GM06990 (cell line): ENCODE measurements around the gene PFDN4.
A peak's percentile ranks its signal among the peaks of the same experiment; 100 is the strongest.

Experiments used
- DNase-seq: peaks from one replicate; pipeline ENCODE4 v3.0.0-alpha.2; 2011; ENCODE audit not compliant: insufficient read length; ENCODE audit errors: extremely low read depth
- H3K27me3 ChIP-seq: replicated peaks from 2 replicates; pipeline ENCODE4 v1.6.0; 2011; ENCODE audit warnings: low read length; ENCODE audit not compliant: control insufficient read depth, insufficient read depth
- H3K36me3 ChIP-seq: 2 replicates; pipeline ENCODE4 v1.5.1; 2011; ENCODE audit warnings: low read length; ENCODE audit not compliant: control insufficient read depth, insufficient read depth
- H3K4me3 ChIP-seq: replicated peaks from 2 replicates; pipeline ENCODE4 v1.5.1; 2011; ENCODE audit warnings: low read depth, mild to moderate bottlenecking, control low read depth, low read length
- TF ChIP-seq, protein P1 (sequence below): IDR thresholded peaks from 2 replicates; pipeline ENCODE4 v1.5.1; 2011; ENCODE audit warnings: low read length, control low read depth, mild to moderate bottlenecking, inconsistent platforms; ENCODE audit not compliant: insufficient read depth, poor library complexity, severe bottlenecking

Gene PFDN4

DNA sequence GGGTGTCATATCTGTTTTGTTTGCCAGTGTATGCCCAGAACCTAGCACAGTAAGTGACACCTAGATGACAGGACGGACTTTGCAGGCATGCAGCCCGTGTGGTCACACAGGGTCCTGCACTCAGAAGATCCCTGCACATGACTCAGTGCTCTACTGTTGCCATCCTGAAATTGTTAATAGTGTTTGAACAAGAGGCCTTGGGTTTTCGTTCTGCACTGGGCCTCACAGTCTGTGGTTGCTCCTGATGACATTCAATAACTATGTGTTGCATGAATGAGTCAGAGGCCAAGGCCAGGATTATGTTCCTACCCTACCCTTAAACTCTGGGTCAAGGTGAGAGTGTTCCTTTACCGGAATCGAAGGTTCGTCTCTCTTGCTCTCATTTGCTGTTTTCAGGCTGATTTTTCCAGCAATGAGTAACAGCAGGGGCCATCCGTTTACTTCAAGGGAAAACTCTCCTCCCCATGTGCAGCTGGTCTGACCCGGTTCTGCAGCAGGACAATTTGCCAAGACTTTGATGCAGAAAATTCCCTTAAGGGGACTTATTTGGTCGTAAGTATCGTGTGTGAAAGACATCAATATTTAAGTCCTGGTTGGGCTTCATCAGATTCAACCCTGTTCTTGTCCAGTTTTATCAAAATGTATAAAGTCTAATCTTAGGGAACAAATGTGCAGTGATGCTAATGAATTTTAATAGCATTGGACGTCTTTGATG, 13.0 kb upstream of the PFDN4 start:
- Histone ChIP-seq H3K4me3 (no peak overlapping the region), H3K27me3 (no peaks in the 10 kb centered on the region), H3K36me3 (no peaks in the 10 kb centered on the region)
- DNase-seq = no peak
- TF ChIP-seq, protein P1, sequence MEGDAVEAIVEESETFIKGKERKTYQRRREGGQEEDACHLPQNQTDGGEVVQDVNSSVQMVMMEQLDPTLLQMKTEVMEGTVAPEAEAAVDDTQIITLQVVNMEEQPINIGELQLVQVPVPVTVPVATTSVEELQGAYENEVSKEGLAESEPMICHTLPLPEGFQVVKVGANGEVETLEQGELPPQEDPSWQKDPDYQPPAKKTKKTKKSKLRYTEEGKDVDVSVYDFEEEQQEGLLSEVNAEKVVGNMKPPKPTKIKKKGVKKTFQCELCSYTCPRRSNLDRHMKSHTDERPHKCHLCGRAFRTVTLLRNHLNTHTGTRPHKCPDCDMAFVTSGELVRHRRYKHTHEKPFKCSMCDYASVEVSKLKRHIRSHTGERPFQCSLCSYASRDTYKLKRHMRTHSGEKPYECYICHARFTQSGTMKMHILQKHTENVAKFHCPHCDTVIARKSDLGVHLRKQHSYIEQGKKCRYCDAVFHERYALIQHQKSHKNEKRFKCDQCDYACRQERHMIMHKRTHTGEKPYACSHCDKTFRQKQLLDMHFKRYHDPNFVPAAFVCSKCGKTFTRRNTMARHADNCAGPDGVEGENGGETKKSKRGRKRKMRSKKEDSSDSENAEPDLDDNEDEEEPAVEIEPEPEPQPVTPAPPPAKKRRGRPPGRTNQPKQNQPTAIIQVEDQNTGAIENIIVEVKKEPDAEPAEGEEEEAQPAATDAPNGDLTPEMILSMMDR = peak; percentile 1

GRCh38 chr20:54195483-54196472, 12.1 kb upstream of the PFDN4 start:
- no peak overlapping the region for H3K4me3 ChIP-seq
- no peaks in the 10 kb centered on the region for H3K36me3 ChIP-seq
- H3K27me3 ChIP-seq = no peaks in the 10 kb centered on the region
- TF ChIP-seq, protein P1 = no peak
- DNase-seq = no peak

DNA sequence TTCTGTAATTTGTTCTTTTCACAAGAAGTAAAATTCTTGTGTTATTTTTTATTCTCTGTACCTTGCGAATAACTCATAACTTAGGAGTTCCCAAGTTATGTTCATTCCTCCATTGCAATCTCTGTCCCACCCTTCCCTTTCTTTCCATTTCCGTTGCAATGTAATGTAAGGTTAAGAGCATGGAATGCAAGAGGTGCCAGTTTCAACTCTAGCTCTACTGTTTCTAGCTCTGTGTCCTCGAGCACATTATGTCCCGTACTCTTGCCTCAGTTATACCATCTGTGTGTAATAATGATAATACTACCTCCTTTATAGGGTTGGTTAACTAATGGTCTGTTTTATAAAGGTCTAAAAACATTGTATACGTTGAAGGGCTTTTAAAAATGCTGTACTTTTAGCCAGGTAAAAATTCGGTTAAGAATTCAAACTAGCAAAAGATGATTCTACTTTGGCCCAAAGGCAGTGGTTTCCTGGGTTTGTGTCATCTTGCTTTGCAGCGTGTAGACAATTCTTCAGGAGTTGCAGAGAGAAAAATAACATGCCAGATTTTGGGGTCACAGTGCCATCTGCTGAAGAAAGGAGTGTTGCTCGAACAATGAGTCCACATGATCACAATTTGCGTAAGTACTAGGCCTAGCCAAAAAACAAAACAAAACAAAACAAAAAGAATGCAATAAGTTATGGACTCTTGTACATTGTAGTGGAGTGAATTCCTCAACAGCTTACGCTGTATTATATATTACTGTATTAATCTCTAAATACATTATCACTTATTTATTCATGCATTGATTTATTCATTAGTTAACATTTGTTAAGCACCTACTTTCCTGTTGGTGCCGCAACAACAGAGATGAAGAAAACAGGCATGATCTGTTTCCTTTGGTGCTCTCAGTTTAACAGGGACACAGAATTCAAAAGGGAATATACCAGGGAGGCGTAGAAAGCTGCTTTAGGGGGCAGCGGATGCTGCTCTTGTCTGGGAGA, 10.0 kb upstream of the PFDN4 start:
- Histone ChIP-seq H3K4me3 (no peak overlapping the region), H3K36me3 (no peaks in the 10 kb centered on the region), H3K27me3 (no peaks in the 10 kb centered on the region)
- no peak for DNase-seq
- TF ChIP-seq, protein P1 = peak; percentile 27

DNA sequence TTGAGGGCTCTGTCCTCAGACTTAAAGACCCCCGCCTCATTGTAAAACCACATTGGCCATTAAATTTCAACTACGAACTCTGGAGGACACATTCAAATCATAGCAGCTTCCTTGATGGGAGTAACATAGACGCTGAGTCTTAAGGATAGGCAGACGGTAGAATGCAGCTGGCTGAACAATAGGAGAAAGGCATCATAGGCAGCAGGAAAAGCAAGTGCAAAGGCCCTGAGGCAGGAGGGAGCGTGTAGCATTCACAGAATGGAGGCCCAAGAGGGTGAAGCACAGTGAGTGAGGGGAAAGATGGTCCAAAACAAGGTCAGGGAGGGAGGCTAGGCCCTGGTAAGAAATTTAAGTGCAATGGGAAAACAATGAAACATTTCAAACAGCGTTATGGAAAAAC, 8.6 kb upstream of the PFDN4 start:
- DNase-seq = no peak
- H3K36me3 ChIP-seq = no peaks in the 10 kb centered on the region
- no peak overlapping the region for H3K4me3 ChIP-seq
- no peaks in the 10 kb centered on the region for H3K27me3 ChIP-seq
- TF ChIP-seq, protein P1 = no peak

GRCh38 chr20:54199721-54200176, 8.1 kb upstream of the PFDN4 start:
- Histone ChIP-seq H3K27me3 (no peaks in the 10 kb centered on the region), H3K36me3 (no peaks in the 10 kb centered on the region), H3K4me3 (no peak overlapping the region)
- TF ChIP-seq, protein P1 = peak; percentile 90
- no peak for DNase-seq
